ENCODE measurements around the gene NFATC2. TPM values are rescaled to one million over a fixed set of nuclear protein-coding genes. Genes with fewer than 3 reads are reported as not detected.

NFATC2 gene
- total and polyA plus RNA-seq, 2 of the 4 experiments (the other 2 are of a cell fraction), result 0.18 to 0.38 TPM

- TF ChIP-seq USF2 (IDR thresholded peaks at IDR 0.05; ENCODE audit: low read depth, low read length) (no peak), POLR2A (IDR thresholded peaks at IDR 0.05; ENCODE audit: low read depth, low read length) (no peak), CEBPB (IDR thresholded peaks at IDR 0.05; ENCODE audit: low read depth, low read length) (no peak)
These were observed 125.8 kb downstream of the NFATC2 start (continued) for GRCh38 chr20:51416532-51417249.

- intact Hi-C loops (cut with micrococcal nuclease), result no loop called here
- H2BK120ac ChIP-seq (ENCODE audit: low read depth, low read length), result no peak overlapping the region
- TF ChIP-seq CHD1 (IDR thresholded peaks at IDR 0.05; ENCODE audit: low read depth, low read length) (no peak), RFX5 (IDR thresholded peaks at IDR 0.05; ENCODE audit: low read depth, low read length) (no peak), POLR2A (IDR thresholded peaks at IDR 0.05; ENCODE audit: low read depth, low read length) (no peak), NFE2L2 (IDR thresholded peaks at IDR 0.05; ENCODE audit: low read depth, low read length) (no peak), MXI1 (IDR thresholded peaks at IDR 0.05; ENCODE audit: borderline replicate concordance, low read depth, low read length) (no peak), FOS (IDR thresholded peaks at IDR 0.05; ENCODE audit: low read depth, low read length) (no peak), CTCF (conservative IDR thresholded peaks at IDR 0.05; ENCODE audit: low read depth, low read length) (no peak), BHLHE40 (IDR thresholded peaks at IDR 0.05; ENCODE audit: low read depth, low read length) (no peak), USF2 (IDR thresholded peaks at IDR 0.05; ENCODE audit: low read depth, low read length) (no peak), RAD21 (IDR thresholded peaks at IDR 0.05; ENCODE audit: low read length) (no peak), SMC3 (IDR thresholded peaks at IDR 0.05; ENCODE audit: low read depth, low read length) (no peak), MAFK (IDR thresholded peaks at IDR 0.05; ENCODE audit: low read depth, low read length) (no peak), CEBPB (IDR thresholded peaks at IDR 0.05; ENCODE audit: low read depth, low read length) (no peak)
These were observed 128.7 kb downstream of the NFATC2 start for GRCh38 chr20:51413857-51414256.

More at GRCh38 chr20:51413857-51414256, 128.7 kb downstream of the NFATC2 start:
- H2BK5ac ChIP-seq (ENCODE audit: low read depth, low read length, poor library complexity, severe bottlenecking), result no peak overlapping the region
- H2AK5ac ChIP-seq (ENCODE audit: low read depth, low read length), result no peak overlapping the region
- H2AFZ ChIP-seq (replicated peaks; ENCODE audit: low read length, poor library complexity), result no peak overlapping the region
- H3K18ac ChIP-seq (ENCODE audit: low read depth, low read length), result no peak overlapping the region
- H3K9ac ChIP-seq (ENCODE audit: low read depth, low read length), result no peak overlapping the region
- no peak overlapping the region for H4K91ac ChIP-seq (ENCODE audit: insufficient read depth, low read depth, low read length)
- no peaks in the 10 kb centered on the region for H3K79me1 ChIP-seq (ENCODE audit: low read depth in 1 of 2, low read length in 2 of 2)
- H3K4me2 ChIP-seq (ENCODE audit: low read depth, low read length), result no peak overlapping the region
- ATAC-seq (ENCODE audit: low read depth) (no peak), DNase-seq (no peak)
- no peak overlapping the region for H4K5ac ChIP-seq (ENCODE audit: low read depth, low read length)
- H3K4me3 ChIP-seq (ENCODE audit: insufficient read depth, low read depth, low read length), result no peak overlapping the region
- CTCF ChIA-PET, result interaction anchor here (1.8 kb wide), 1 partner anchor 36 kb away, joined by 4 read pairs; no protein-coding TSS in a partner anchor
- BruUV-seq (replicated peaks), result no TSS peak
- H3K9me3 ChIP-seq (ENCODE audit: control insufficient read depth, insufficient read depth, low read length), result no peaks in the 10 kb centered on the region
- no peaks in the 10 kb centered on the region for H3K36me3 ChIP-seq (ENCODE audit: control insufficient read depth, insufficient read depth, low read length)
- no peak overlapping the region for H3K23ac ChIP-seq (ENCODE audit: low read depth, low read length)
- dilution Hi-C loops (cut with HindIII; ENCODE audit: low sequenced_read_pairs, unreplicated experiment), result loop anchor here (25.0 kb wide), 1 partner anchor 173 kb away; no protein-coding TSS in a partner anchor
- no peaks in the 10 kb centered on the region; the same call in 1 of the 2 replicates for H4K20me1 ChIP-seq (ENCODE audit: insufficient read depth, low read length)
- H2BK15ac ChIP-seq (ENCODE audit: low read depth, low read length), result no peak overlapping the region
- no peak overlapping the region for H3K4ac ChIP-seq (ENCODE audit: low read depth, low read length)
- no peak overlapping the region for H4K8ac ChIP-seq (ENCODE audit: low read depth in 2 of 2, low read length in 2 of 2)
- H3K56ac ChIP-seq (ENCODE audit: extremely low read depth, insufficient read depth, low read length), result no peak overlapping the region
- WGBS, 2 experiments (ENCODE audit: extremely low coverage in 2 of 2, insufficient read length in 1 of 2), result 100% methylated on average over 2 of the region's 5 CpGs; no CpG with 5 or more reads in 1 of the 2 experiments
- POLR2A ChIA-PET (ENCODE audit: unreplicated experiment), result no interaction called here
- no peak overlapping the region for H3K14ac ChIP-seq (replicated peaks; ENCODE audit: low read depth, low read length)
- H3K4me1 ChIP-seq (ENCODE audit: control insufficient read depth, insufficient read depth, low read length), result peaks cover 8% of the 10 kb centered on the region
- no peaks in the 10 kb centered on the region; the same call in 1 of the 2 replicates for H3K27me3 ChIP-seq (ENCODE audit: control insufficient read depth, insufficient read depth, low read length)
- H2BK20ac ChIP-seq (ENCODE audit: low read depth, low read length), result no peak overlapping the region
- H3K9me1 ChIP-seq (ENCODE audit: insufficient read depth, low read length), result peaks cover 3% of the 10 kb centered on the region; the same call in 1 of the 2 replicates
- in situ Hi-C loops (cut with MboI; ENCODE audit: low sequenced_read_pairs), result no loop called here
- no peak overlapping the region for H2AK9ac ChIP-seq (replicated peaks; ENCODE audit: low read depth, low read length, poor library complexity)
- no peak overlapping the region for H3K27ac ChIP-seq (ENCODE audit: insufficient read depth, low read length)

Measured in IMR-90 (cell line).